Left ventricle myocardium inferior (tissue), 1 donor: ENCODE data around the gene VAV3. TPM values are rescaled to one million over a fixed set of nuclear protein-coding genes. Genes with fewer than 3 reads are reported as not detected.
"Not testable (repeated sequence)": the region's sequence is repeated elsewhere in the genome, so short reads cannot be mapped to it uniquely, and the experiment has no call there.

Experiments
- DNase-seq: peaks from one replicate; pipeline ENCODE4 v3.0.0-alpha.2; 2020
- H3K27ac ChIP-seq: fragments of 200-600 bp; replicated peaks from 2 replicates; pipeline ENCODE4 v1.8.0; 2021
- H3K27me3 ChIP-seq: fragments of 200-600 bp; 2 replicates; pipeline ENCODE4 v1.8.0; 2021; ENCODE audit warnings: low read depth
- H3K36me3 ChIP-seq: fragments of 200-600 bp; 2 replicates; pipeline ENCODE4 v1.8.0; 2021
- H3K4me1 ChIP-seq: fragments of 200-600 bp; 2 replicates; pipeline ENCODE4 v1.8.0; 2021
- H3K4me3 ChIP-seq: fragments of 200-600 bp; 2 replicates; pipeline ENCODE4 v1.8.0; 2021; ENCODE audit warnings: mild to moderate bottlenecking, moderate library complexity
- H3K9me3 ChIP-seq: fragments of 200-600 bp; replicated peaks from 2 replicates; pipeline ENCODE4 v1.8.0; 2021
- CTCF ChIP-seq: fragments of 200-600 bp; IDR thresholded peaks from 2 replicates; pipeline ENCODE4 v1.8.0; 2021; ENCODE audit warnings: antibody characterized with exemption, mild to moderate bottlenecking, borderline replicate concordance
- intact Hi-C: fragments of 100-400 bp; cut with micrococcal nuclease; formaldehyde crosslinking; loops from one replicate; pipeline ENCODE4 v1.11.0; 2022
- total RNA-seq: library from RNA; stranded (reverse); fragmentation: NEBNext Ultra II Directional; extraction: Animal tissue kit (Norgen Biotek cat#: 25700); gene quantifications from one replicate; pipeline ENCODE4 v1.2.1, GENCODE V29; 2021
- donor health status: DM: no; HTN: yes; CAD: no; lungs with severe emphysema.

Gene VAV3
- total RNA-seq, 1 donor from 2014 or later = 1.4 TPM

DNA sequence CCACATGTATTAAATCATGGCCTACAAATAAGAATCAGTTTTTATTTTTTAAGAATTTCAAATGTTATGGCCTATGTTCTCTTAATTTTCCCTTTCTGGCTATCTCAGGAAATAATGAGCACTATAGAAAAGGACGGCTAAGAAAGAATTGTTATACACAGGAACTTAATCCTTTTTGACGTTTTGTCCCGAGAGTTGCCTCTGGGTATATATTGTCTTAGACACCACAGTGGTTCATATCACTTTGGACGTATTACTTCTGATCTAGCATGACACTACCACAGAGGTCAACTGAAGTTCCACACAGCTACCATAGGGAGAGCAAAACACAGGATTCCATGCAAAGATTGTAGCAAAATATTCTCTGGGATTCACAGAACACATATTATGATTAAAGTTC lies 307.6 kb downstream of the VAV3 start:
- H3K27ac ChIP-seq = no peak overlapping the region
- no peak overlapping the region for H3K4me3 ChIP-seq
- H3K4me1 ChIP-seq = no peaks in the 10 kb centered on the region
- H3K36me3 ChIP-seq = no peaks in the 10 kb centered on the region
- no peak for TF ChIP-seq CTCF
- DNase-seq = no peak
- no peaks in the 10 kb centered on the region for H3K27me3 ChIP-seq
- H3K9me3 ChIP-seq = no peaks in the 10 kb centered on the region
- intact Hi-C loops = no loop called here

- DNase-seq = no peak
- intact Hi-C loops = no loop called here
Observed at GRCh38 chr1:107653765-107654164, 311.2 kb downstream of the VAV3 start.

DNA sequence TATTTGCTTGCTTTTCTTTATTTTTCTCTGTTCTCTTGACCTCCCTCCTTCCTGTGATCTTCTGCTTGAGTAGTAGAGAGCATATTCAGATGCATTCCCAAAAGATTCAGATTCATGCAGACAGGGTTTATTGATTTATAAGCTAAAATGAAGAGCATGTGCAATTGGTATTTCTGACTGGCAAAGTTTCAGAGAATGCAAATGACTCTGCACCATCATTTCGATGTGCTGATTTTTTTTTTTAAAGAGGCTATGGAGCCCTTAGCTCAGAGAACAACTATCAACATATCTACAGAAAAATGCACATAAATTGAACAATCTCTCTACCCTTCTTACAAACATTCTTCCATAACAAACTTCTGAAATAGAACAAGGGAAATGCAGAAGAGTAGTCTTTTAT lies 312.0 kb downstream of the VAV3 start:
- DNase-seq = no peak
- no peaks in the 10 kb centered on the region for H3K4me1 ChIP-seq
- H3K27me3 ChIP-seq = no peaks in the 10 kb centered on the region
- no peak for TF ChIP-seq CTCF
- intact Hi-C loops = no loop called here
- no peak overlapping the region for H3K4me3 ChIP-seq
- H3K9me3 ChIP-seq = no peaks in the 10 kb centered on the region
- no peaks in the 10 kb centered on the region for H3K36me3 ChIP-seq
- no peak overlapping the region for H3K27ac ChIP-seq

More at GRCh38 chr1:107653765-107654164, 311.2 kb downstream of the VAV3 start:
- H3K4me3 ChIP-seq = no peak overlapping the region
- no peak overlapping the region for H3K27ac ChIP-seq
- H3K27me3 ChIP-seq = no peaks in the 10 kb centered on the region
- no peaks in the 10 kb centered on the region for H3K36me3 ChIP-seq
- no peak for TF ChIP-seq CTCF
- H3K4me1 ChIP-seq = no peaks in the 10 kb centered on the region
- no peaks in the 10 kb centered on the region for H3K9me3 ChIP-seq

GRCh38 chr1:107650825-107651224 lies 314.2 kb downstream of the VAV3 start:
- H3K9me3 ChIP-seq, H3K4me3 ChIP-seq, H3K27ac ChIP-seq, DNase-seq, intact Hi-C loops, H3K27me3 ChIP-seq, H3K4me1 ChIP-seq, H3K36me3 ChIP-seq: not testable (repeated sequence)

DNA sequence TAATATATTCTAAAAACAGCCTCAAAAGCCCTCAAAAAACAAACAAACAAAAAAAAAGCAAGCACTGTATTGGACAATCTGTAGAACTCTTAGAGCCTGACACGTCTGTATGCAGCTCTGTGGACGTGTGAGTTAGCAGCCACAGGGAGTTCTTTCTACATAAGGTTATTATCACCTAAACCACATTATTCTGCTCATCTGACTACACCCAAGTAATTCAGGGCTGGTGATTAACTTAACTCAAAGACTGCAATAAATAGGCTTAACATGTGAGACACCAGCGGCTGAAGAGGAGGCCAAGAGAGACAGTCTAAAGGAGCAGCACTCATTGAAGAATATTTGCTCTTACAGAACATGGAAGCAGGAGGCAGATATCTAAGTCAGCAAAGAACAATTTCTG lies 316.0 kb downstream of the VAV3 start:
- no peaks in the 10 kb centered on the region for H3K4me1 ChIP-seq
- TF ChIP-seq CTCF = no peak
- no peaks in the 10 kb centered on the region for H3K36me3 ChIP-seq
- H3K27ac ChIP-seq = no peak overlapping the region
- intact Hi-C loops = no loop called here
- no peak for DNase-seq
- no peak overlapping the region for H3K4me3 ChIP-seq
- H3K9me3 ChIP-seq = no peaks in the 10 kb centered on the region
- H3K27me3 ChIP-seq = no peaks in the 10 kb centered on the region

GRCh38 chr1:107648071-107648470 lies 316.9 kb downstream of the VAV3 start:
- intact Hi-C loops = no loop called here
- H3K36me3 ChIP-seq = no peaks in the 10 kb centered on the region
- DNase-seq = no peak
- TF ChIP-seq CTCF = no peak
- no peaks in the 10 kb centered on the region for H3K27me3 ChIP-seq
- H3K27ac ChIP-seq = no peak overlapping the region
- H3K4me1 ChIP-seq = no peaks in the 10 kb centered on the region
- H3K4me3 ChIP-seq = no peak overlapping the region
- H3K9me3 ChIP-seq = no peaks in the 10 kb centered on the region
